HepG2 (cell line): ENCODE data around the gene ADH1C. TPM values are rescaled to one million over a fixed set of nuclear protein-coding genes. Genes with fewer than 3 reads are reported as not detected.
"Not testable (repeated sequence)": the region's sequence is repeated elsewhere in the genome, so short reads cannot be mapped to it uniquely, and the experiment has no call there.

Experiments used
- ATAC-seq: fragments of 200-7000 bp; cut with Tn5 transposase; 3 replicates; pipeline ENCODE4 v1.9.1; 2020; ENCODE audit warnings: mild to moderate bottlenecking, moderate library complexity
- BruUV-seq: library from RNA; stranded (reverse); fragments of 400-500 nt; replicated peaks from 2 replicates; lab custom pipeline; 2021; lab: Mats Ljungman, UMichigan
- CTCF ChIA-PET: fragments of 300-600 bp; formaldehyde crosslinking; extraction: SDS; loops from one replicate; lab custom pipeline; 2021; ENCODE audit warnings: low total read pairs, inconsistent platforms, low intra/inter-chr PET ratio; lab: Yijun Ruan, JAX
- POLR2A ChIA-PET: fragments of 350-600 bp; sonication (Branson Sonifier 250); formaldehyde crosslinking; loops from one replicate; lab custom pipeline; 2020; ENCODE audit warnings: antibody characterized with exemption, inconsistent platforms; lab: Yijun Ruan, JAX
- DNase-seq: peaks from one replicate; pipeline ENCODE4 v3.0.0-alpha.2; 2015; ENCODE audit warnings: low spot score
- FAIRE-seq: peaks from 3 replicates; lab custom pipeline; 2011; peaks lifted over from hg19 to GRCh38; lab: Jason Lieb, UNC
- H2AFZ ChIP-seq: one replicate; pipeline ENCODE4 v1.6.1; 2011; ENCODE audit warnings: low read length, inconsistent platforms
- H3K27ac ChIP-seq: fragments of 300-600 bp; 3 replicates; pipeline ENCODE4 v1.8.0; 2011; ENCODE audit warnings: mixed run types, mild to moderate bottlenecking, mixed read lengths, low read length, inconsistent platforms; ENCODE audit not compliant: insufficient read depth; ENCODE audit errors: extremely low read length
- H3K27me3 ChIP-seq, 2 experiments: fragments of 200-600 bp in 1 of 2; 2 replicates in 1 of 2; 3 replicates in 1 of 2; pipeline versions ENCODE4 v1.6.0 to v1.8.0; 2011; ENCODE audit warnings: low read length in 2 of 2, mild to moderate bottlenecking in 2 of 2, moderate library complexity in 2 of 2, inconsistent platforms in 1 of 2; ENCODE audit not compliant: insufficient read depth in 2 of 2, control insufficient read depth in 1 of 2
- H3K36me3 ChIP-seq, 2 experiments: fragments of 200-600 bp in 1 of 2; replicated peaks in 1 of 2; 2 replicates in 1 of 2; 3 replicates in 1 of 2; pipeline versions ENCODE4 v1.5.1 to v1.8.0; 2011; ENCODE audit warnings: low read length in 2 of 2, inconsistent platforms in 1 of 2; ENCODE audit not compliant: insufficient read depth in 2 of 2, control insufficient read depth in 1 of 2
- H3K4me1 ChIP-seq: 2 replicates; pipeline ENCODE4 v1.5.1; 2012; ENCODE audit warnings: low read length, inconsistent platforms; ENCODE audit not compliant: insufficient read depth
- H3K4me2 ChIP-seq: 2 replicates; pipeline ENCODE4 v1.6.0; 2011; ENCODE audit warnings: low read depth, low read length, inconsistent platforms
- H3K4me3 ChIP-seq, 3 experiments: fragments of 200-600 bp in 1 of 3; sonication (generic), shearing (Covaris generic) in 1 of 3; replicated peaks in 1 of 3; 2 replicates each; pipeline ENCODE4 v1.5.1; 2011 to 2016; ENCODE audit warnings: low read length in 3 of 3, inconsistent platforms in 2 of 3, low read depth in 2 of 3, mild to moderate bottlenecking in 2 of 3, control low read depth in 1 of 3, mixed read lengths in 1 of 3; ENCODE audit not compliant: insufficient read depth in 1 of 3
- H3K79me2 ChIP-seq: one replicate; pipeline ENCODE4 v1.6.1; 2011; ENCODE audit warnings: low read length, inconsistent platforms; ENCODE audit not compliant: insufficient read depth
- H3K9ac ChIP-seq: 2 replicates; pipeline ENCODE4 v1.6.0; 2011; ENCODE audit warnings: mild to moderate bottlenecking, low read depth, low read length, inconsistent platforms; ENCODE audit not compliant: insufficient read depth
- H3K9me3 ChIP-seq: 2 replicates; pipeline ENCODE4 v1.5.1; 2012; ENCODE audit warnings: mild to moderate bottlenecking, low read length
- H4K20me1 ChIP-seq: 2 replicates; pipeline ENCODE4 v1.6.0; 2011; ENCODE audit warnings: inconsistent platforms, mild to moderate bottlenecking, low read length, moderate library complexity; ENCODE audit not compliant: insufficient read depth
- HOXD1 ChIP-seq: sonication (generic); formaldehyde crosslinking; IDR thresholded peaks from 2 replicates; pipeline ENCODE4 v1.5.0; 2020; ENCODE audit warnings: missing genetic modification reagents
- MYC ChIP-seq: sonication (generic); formaldehyde crosslinking; IDR thresholded peaks from 2 replicates; pipeline ENCODE4 v1.9.0; 2021; ENCODE audit warnings: missing genetic modification reagents, borderline replicate concordance
- NCOA5 ChIP-seq: sonication (generic); formaldehyde crosslinking; IDR thresholded peaks from 2 replicates; pipeline ENCODE4 v1.4.0; 2020; ENCODE audit warnings: missing genetic modification reagents
- PCBP1 ChIP-seq: fragments of 200-400 bp; formaldehyde crosslinking; IDR thresholded peaks from 2 replicates; pipeline ENCODE4 v1.6.1; 2017; ENCODE audit warnings: mild to moderate bottlenecking, low read depth, low read length, borderline replicate concordance
- SOX5 ChIP-seq: IDR thresholded peaks from 2 replicates; pipeline ENCODE4 v1.6.1; 2016; ENCODE audit warnings: borderline replicate concordance
- TARDBP ChIP-seq: sonication (generic); formaldehyde crosslinking; IDR thresholded peaks from 2 replicates; pipeline ENCODE4 v1.8.0; 2022; ENCODE audit warnings: mild to moderate bottlenecking, missing genetic modification reagents
- ZC3H13 ChIP-seq: sonication (generic); formaldehyde crosslinking; IDR thresholded peaks from 2 replicates; pipeline ENCODE4 v1.8.1; 2023; ENCODE audit warnings: mild to moderate bottlenecking, missing genetic modification reagents, moderate library complexity
- ZNF432 ChIP-seq: sonication (generic); formaldehyde crosslinking; IDR thresholded peaks from 2 replicates; pipeline ENCODE4 v1.5.0; 2020; ENCODE audit warnings: missing genetic modification reagents, mild to moderate bottlenecking, borderline replicate concordance
- ZNF510 ChIP-seq: sonication (generic); formaldehyde crosslinking; IDR thresholded peaks from 2 replicates; pipeline ENCODE4 v1.4.0; 2020; ENCODE audit warnings: low read depth, mild to moderate bottlenecking, missing genetic modification reagents
- ZNF678 ChIP-seq: sonication (generic); formaldehyde crosslinking; IDR thresholded peaks from 2 replicates; pipeline ENCODE4 v1.4.0; 2020; ENCODE audit warnings: mild to moderate bottlenecking, missing genetic modification reagents
- ZNF768 ChIP-seq: sonication (generic); formaldehyde crosslinking; IDR thresholded peaks from 2 replicates; pipeline ENCODE4 v1.4.0; 2020; ENCODE audit warnings: missing genetic modification reagents
- WGBS: methylation state at CpG from one replicate; pipeline ENCODE4 v1.1.6; 2017; ENCODE audit warnings: low lambda C conversion rate; 5-methylcytosine and 5-hydroxymethylcytosine counted together
- in situ Hi-C: cut with HindIII; loops from 2 replicates; pipeline ENCODE4 v1.10.0; 2017; ENCODE audit warnings: low pct_unique_long_range_greater_than_20kb; ENCODE audit not compliant: extremely low pct_ligation_motif_present
- intact Hi-C: fragments of 100-400 bp; cut with micrococcal nuclease; formaldehyde crosslinking; loops from one replicate; pipeline ENCODE4 v1.10.0; 2022; ENCODE audit not compliant: unreplicated experiment
- polyA plus RNA-seq, 8 experiments: library from polyadenylated mRNA; depleted of rRNA in 3 of 8; stranded (reverse) in 7 of 8; unstranded in 1 of 8; fragments of >200 nt; fragmentation: Illumina TruSeq in 4 of 8; extraction: Trizol in 4 of 8; gene quantifications; 2 replicates each; pipeline versions ENCODE4 v1.2.1 to v1.2.3, GENCODE V29; 2011 to 2016; ENCODE audit warnings: low read depth in 4 of 8, missing spikeins in 1 of 8, mixed read lengths in 1 of 8; ENCODE audit not compliant: insufficient read depth in 1 of 8
- total RNA-seq, 5 experiments: library from RNA; depleted of rRNA; stranded (reverse); fragments of >200 nt; fragmentation: Illumina TruSeq; extraction: Trizol; gene quantifications; 2 replicates each; pipeline ENCODE4 v1.2.3, GENCODE V29; 2016; ENCODE audit warnings: low read depth in 1 of 5
- TF ChIP-seq, protein P1 (sequence below): sonication (generic); formaldehyde crosslinking; IDR thresholded peaks from 2 replicates; pipeline ENCODE4 v1.4.0; 2020; ENCODE audit warnings: mild to moderate bottlenecking, missing genetic modification reagents
- TF ChIP-seq, protein P2 (sequence below): IDR thresholded peaks from 2 replicates; pipeline ENCODE4 v1.6.1; 2016
- TF ChIP-seq, protein P3 (sequence below): sonication (generic); formaldehyde crosslinking; IDR thresholded peaks from 2 replicates; pipeline ENCODE4 v1.8.0; 2022; ENCODE audit warnings: missing genetic modification reagents, mild to moderate bottlenecking, inconsistent platforms, borderline replicate concordance

ADH1C gene
- total and polyA plus RNA-seq, 2 of the 13 experiments (the other 11 are each of a cell fraction or from before 2014, with no cell fraction given) = not detected

DNA sequence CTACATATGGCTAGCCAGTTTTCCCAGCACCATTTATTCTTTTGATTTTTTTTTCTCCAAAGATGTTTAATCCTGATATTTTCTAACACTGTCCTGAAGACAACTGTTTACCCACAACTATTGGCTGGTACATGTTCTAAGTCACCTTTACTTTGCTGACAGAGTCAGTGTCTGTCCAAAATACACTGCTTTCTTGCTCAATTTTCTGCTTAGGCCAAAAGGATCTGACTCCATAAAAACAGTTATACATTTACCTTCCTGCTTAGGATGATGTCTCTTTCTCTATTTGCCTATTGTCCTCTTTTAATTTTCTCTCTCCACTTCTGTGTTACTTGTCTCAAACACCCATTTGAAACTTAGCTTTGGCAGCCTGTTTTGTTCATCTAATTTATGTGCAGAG lies 3.2 kb downstream of the ADH1C start (continued):
- TF ChIP-seq NCOA5 (CRISPR knock-in tag) (no peak), PCBP1 (no peak), MYC (CRISPR knock-in tag) (no peak)

DNA sequence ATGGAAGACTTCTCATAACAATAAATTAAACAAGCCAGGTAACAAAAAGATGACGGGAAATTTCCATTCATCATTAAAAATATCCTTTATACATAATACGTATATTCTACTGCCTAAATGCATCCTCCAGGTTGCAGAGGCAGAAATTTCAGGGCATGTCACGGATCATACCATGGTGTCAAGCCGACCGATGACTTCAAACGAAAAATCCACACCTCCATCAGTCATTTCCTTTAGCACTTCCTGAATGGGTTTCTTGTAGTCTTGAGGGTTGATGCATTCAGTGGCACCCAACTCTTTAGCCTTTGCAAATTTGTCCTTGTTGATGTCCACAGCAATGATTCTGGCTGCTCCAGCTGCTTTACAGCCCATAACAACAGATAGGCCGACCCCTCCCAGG lies 9.9 kb downstream of the ADH1C start:
- H4K20me1 ChIP-seq, H3K27me3 ChIP-seq, H3K4me1 ChIP-seq, H3K9me3 ChIP-seq, H3K9ac ChIP-seq, H3K36me3 ChIP-seq, H3K4me3 ChIP-seq, intact Hi-C loops, CTCF ChIA-PET, BruUV-seq, H3K79me2 ChIP-seq, POLR2A ChIA-PET, H2AFZ ChIP-seq, H3K27ac ChIP-seq, FAIRE-seq, DNase-seq, in situ Hi-C loops, H3K4me2 ChIP-seq, ATAC-seq: not testable (repeated sequence)
- WGBS = 52% methylated on average over 7 of the region's 7 CpGs

DNA sequence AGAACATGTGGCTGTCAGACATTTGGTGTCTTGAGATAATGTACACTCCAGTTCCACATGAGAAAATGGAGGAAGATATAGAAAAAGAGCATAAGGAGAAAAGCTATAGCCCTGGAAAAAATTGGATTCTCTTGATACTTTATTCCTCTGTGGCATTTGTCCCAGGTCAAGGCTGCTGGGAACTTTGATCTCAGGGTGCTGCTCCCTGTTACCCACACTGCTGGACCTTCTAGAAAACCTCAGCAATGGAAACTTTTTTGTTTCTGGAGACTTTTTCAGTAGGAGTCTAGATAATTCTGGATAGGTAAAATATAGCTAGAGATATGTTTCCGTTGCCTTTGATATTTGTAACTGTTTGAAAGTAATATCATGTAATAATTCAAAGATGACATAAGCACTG lies 11.1 kb downstream of the ADH1C start:
- H3K27ac ChIP-seq = no peak overlapping the region
- H3K79me2 ChIP-seq = no peaks in the 10 kb centered on the region
- CTCF ChIA-PET = no interaction called here
- POLR2A ChIA-PET = no interaction called here
- no peaks in the 10 kb centered on the region for H3K9me3 ChIP-seq
- 25% methylated on average over 1 of the region's 1 CpG for WGBS
- H3K4me1 ChIP-seq = no peaks in the 10 kb centered on the region
- ATAC-seq = no peak
- no peak overlapping the region for H3K9ac ChIP-seq
- FAIRE-seq = no peak
- no peaks in the 10 kb centered on the region for H3K36me3 ChIP-seq
- no TSS peak for BruUV-seq
- in situ Hi-C loops = no loop called here
- H3K4me2 ChIP-seq = no peak overlapping the region
- DNase-seq = no peak
- intact Hi-C loops = no loop called here
- no peaks in the 10 kb centered on the region; a peak in 1 of 5 replicates for H3K27me3 ChIP-seq
- H3K4me3 ChIP-seq = no peak overlapping the region
- H2AFZ ChIP-seq = no peak overlapping the region
- no peaks in the 10 kb centered on the region for H4K20me1 ChIP-seq
- no peak for TF ChIP-seq ZNF432 (CRISPR knock-in tag)
- TF ChIP-seq TARDBP = no peak
- no peak for TF ChIP-seq ZC3H13 (CRISPR knock-in tag)
- TF ChIP-seq, protein P1, sequence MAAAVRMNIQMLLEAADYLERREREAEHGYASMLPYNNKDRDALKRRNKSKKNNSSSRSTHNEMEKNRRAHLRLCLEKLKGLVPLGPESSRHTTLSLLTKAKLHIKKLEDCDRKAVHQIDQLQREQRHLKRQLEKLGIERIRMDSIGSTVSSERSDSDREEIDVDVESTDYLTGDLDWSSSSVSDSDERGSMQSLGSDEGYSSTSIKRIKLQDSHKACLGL (CRISPR knock-in tag) = no peak
- TF ChIP-seq, protein P2, sequence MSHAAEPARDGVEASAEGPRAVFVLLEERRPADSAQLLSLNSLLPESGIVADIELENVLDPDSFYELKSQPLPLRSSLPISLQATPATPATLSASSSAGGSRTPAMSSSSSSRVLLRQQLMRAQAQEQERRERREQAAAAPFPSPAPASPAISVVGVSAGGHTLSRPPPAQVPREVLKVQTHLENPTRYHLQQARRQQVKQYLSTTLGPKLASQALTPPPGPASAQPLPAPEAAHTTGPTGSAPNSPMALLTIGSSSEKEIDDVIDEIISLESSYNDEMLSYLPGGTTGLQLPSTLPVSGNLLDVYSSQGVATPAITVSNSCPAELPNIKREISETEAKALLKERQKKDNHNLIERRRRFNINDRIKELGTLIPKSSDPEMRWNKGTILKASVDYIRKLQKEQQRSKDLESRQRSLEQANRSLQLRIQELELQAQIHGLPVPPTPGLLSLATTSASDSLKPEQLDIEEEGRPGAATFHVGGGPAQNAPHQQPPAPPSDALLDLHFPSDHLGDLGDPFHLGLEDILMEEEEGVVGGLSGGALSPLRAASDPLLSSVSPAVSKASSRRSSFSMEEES (CRISPR knock-in tag) = no peak
- TF ChIP-seq, protein P3, sequence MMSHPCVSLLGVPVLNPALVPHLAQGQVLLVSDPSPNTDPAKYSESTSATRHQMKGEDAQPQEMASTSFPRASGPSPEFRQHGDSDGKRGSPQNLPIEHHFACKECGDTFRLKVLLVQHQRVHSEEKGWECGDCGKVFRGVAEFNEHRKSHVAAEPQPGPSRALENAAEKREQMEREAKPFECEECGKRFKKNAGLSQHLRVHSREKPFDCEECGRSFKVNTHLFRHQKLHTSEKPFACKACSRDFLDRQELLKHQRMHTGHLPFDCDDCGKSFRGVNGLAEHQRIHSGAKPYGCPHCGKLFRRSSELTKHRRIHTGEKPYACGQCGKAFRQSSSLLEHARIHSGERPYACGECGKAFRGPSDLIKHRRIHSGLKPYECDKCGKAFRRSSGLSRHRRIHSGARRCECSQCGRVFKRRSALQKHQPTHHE (CRISPR knock-in tag) = no peak
- no peak for TF ChIP-seq SOX5 (CRISPR knock-in tag)
- no peak for TF ChIP-seq ZNF678 (CRISPR knock-in tag)
- no peak for TF ChIP-seq ZNF510
- no peak for TF ChIP-seq HOXD1 (CRISPR knock-in tag)
- no peak for TF ChIP-seq ZNF768 (CRISPR knock-in tag)
